SK-N-SH treated with all-trans-retinoic acid at 6 μM for 48 hours (cell line): ENCODE data around the gene MYOD1.

Experiments used
- ESRRG ChIP-seq: fragments of 250-450 bp; sonication (Bioruptor Pico); IDR thresholded peaks from 2 replicates; pipeline ENCODE4 v1.6.1; 2021; ENCODE audit warnings: mild to moderate bottlenecking
- GLIS3 ChIP-seq: fragments of 250-450 bp; sonication (Bioruptor Pico); IDR thresholded peaks from 2 replicates; pipeline ENCODE4 v1.5.0; 2020; ENCODE audit warnings: mild to moderate bottlenecking, moderate library complexity
- ISL1 ChIP-seq: fragments of 250-450 bp; sonication (Bioruptor Pico); IDR thresholded peaks from 2 replicates; pipeline ENCODE4 v2.1.2; 2022; ENCODE audit warnings: mild to moderate bottlenecking, moderate library complexity
- PATZ1 ChIP-seq: fragments of 250-450 bp; sonication (Bioruptor Pico); IDR thresholded peaks from 2 replicates; pipeline ENCODE4 v1.8.0; 2020; ENCODE audit warnings: mild to moderate bottlenecking, moderate library complexity, borderline replicate concordance
- TOX ChIP-seq: fragments of 250-450 bp; sonication (Bioruptor Pico); IDR thresholded peaks from 2 replicates; pipeline ENCODE4 v1.8.0; 2021; ENCODE audit warnings: mild to moderate bottlenecking, moderate library complexity, borderline replicate concordance
- ZC3H10 ChIP-seq: fragments of 250-450 bp; sonication (Bioruptor Pico); IDR thresholded peaks from 2 replicates; pipeline ENCODE4 v1.5.1; 2021; ENCODE audit warnings: mild to moderate bottlenecking, moderate library complexity
- ZFP3 ChIP-seq: fragments of 250-450 bp; sonication (Bioruptor Pico); IDR thresholded peaks from 2 replicates; pipeline ENCODE4 v1.5.0; 2020; ENCODE audit warnings: mild to moderate bottlenecking, moderate library complexity

- TF ChIP-seq PATZ1 (CRISPR knock-in tag): no peak
- no peak for TF ChIP-seq ZC3H10 (CRISPR knock-in tag)
- TF ChIP-seq TOX (CRISPR knock-in tag): no peak
- TF ChIP-seq ZFP3 (CRISPR knock-in tag): no peak
- no peak for TF ChIP-seq ISL1
- TF ChIP-seq GLIS3 (CRISPR knock-in tag): no peak
- no peak for TF ChIP-seq ESRRG (CRISPR knock-in tag)
Measured at GRCh38 chr11:17716807-17717206, 2.6 kb upstream of the MYOD1 start.
